ENCODE measurements around the gene JAK1. TPM values are rescaled to one million over a fixed set of nuclear protein-coding genes. Genes with fewer than 3 reads are reported as not detected.

JAK1 gene
- total and polyA plus RNA-seq, 2 experiments from 2014 or later = 8.0 to 19.5 TPM

GRCh38 chr1:64981601-64982533 is 15.5 kb upstream of the JAK1 start (continued):
- TF ChIP-seq ZNF462 (CRISPR knock-in tag; IDR thresholded peaks at IDR 0.05) (no peak), CTCF (conservative IDR thresholded peaks at IDR 0.05; ENCODE audit: low read depth in 2 of 2) (no peak), POLR2AphosphoS5 (IDR thresholded peaks at IDR 0.05; ENCODE audit: low read depth) (no peak), ZNF114 (CRISPR knock-in tag; IDR thresholded peaks at IDR 0.05) (no peak)

All from GM23338 (cell line).